ENCODE measurements around the gene INHBE. TPM values are rescaled to one million over a fixed set of nuclear protein-coding genes. Genes with fewer than 3 reads are reported as not detected.

The INHBE gene
- total RNA-seq, 2 donors from 2014 or later, result 0.18 to 0.23 TPM

- Mint-ChIP-seq H3K27ac (peak overlapping the region in 1 of 2 donors; percentile 0), H3K9me3 (no peaks in the 10 kb centered on the region), H3K36me3 (no peaks in the 10 kb centered on the region)
- no peak for ATAC-seq
- DNase-seq (ENCODE audit: low spot score in 2 of 2), result no peak
Observed at GRCh38 chr12:57455374-57456144, 452 bp downstream of the INHBE start.

GRCh38 chr12:57456145-57456700, 1.1 kb downstream of the INHBE start:
- Mint-ChIP-seq H3K27ac (peak overlapping the region in 1 of 2 donors; percentile 0), H3K36me3 (no peaks in the 10 kb centered on the region), H3K9me3 (no peaks in the 10 kb centered on the region)
- DNase-seq (ENCODE audit: low spot score in 2 of 2), result peak in 1 of 2 donors; percentile 62
- peak in 1 of 2 donors; percentile 34 for ATAC-seq

- ATAC-seq, result no peak
Observed at GRCh38 chr12:57456737-57457490, 1.8 kb downstream of the INHBE start.

GRCh38 chr12:57458665-57459054, 3.6 kb downstream of the INHBE start:
- Mint-ChIP-seq H3K36me3 (peaks cover 0 to 4% of the 10 kb centered on the region in 2 donors), H3K27ac (peak overlapping the region; percentile 89 to 95), H3K9me3 (no peaks in the 10 kb centered on the region)
- ATAC-seq (no peak), DNase-seq (ENCODE audit: low spot score in 2 of 2) (no peak)

More at GRCh38 chr12:57456737-57457490, 1.8 kb downstream of the INHBE start:
- no peak overlapping the region for H3K27ac Mint-ChIP-seq
- no peaks in the 10 kb centered on the region for H3K9me3 Mint-ChIP-seq
- no peaks in the 10 kb centered on the region for H3K36me3 Mint-ChIP-seq
- DNase-seq (ENCODE audit: low spot score in 2 of 2), result no peak

GRCh38 chr12:57459055-57459749, 4.1 kb downstream of the INHBE start:
- Mint-ChIP-seq H3K36me3 (peaks cover 0 to 4% of the 10 kb centered on the region in 2 donors), H3K27ac (peak overlapping the region; percentile 89 to 95), H3K9me3 (no peaks in the 10 kb centered on the region)
- DNase-seq (ENCODE audit: low spot score in 2 of 2) (peak; percentile 91 to 96), ATAC-seq (peak; percentile 76 to 78)

GRCh38 chr12:57459750-57460467, 4.8 kb downstream of the INHBE start, which contains the start of gene GLI1:
TSS of gene GLI1 (plus strand) at chr12:57459785. CDS start at chr12:57463692, 3,907 bp downstream.
- Mint-ChIP-seq H3K27ac (peak within 1 kb of the TSS; percentile 89 to 95), H3K9me3 (no peaks in the 10 kb centered on the region), H3K36me3 (peaks cover 0 to 4% of the 10 kb centered on the region in 2 donors)
- ATAC-seq, result peak in 1 of 2 donors; percentile 34
- DNase-seq (ENCODE audit: low spot score in 2 of 2), result no peak

GRCh38 chr12:57460468-57460784, 5.3 kb downstream of the INHBE start:
- no peak for ATAC-seq
- Mint-ChIP-seq H3K36me3 (peaks cover 0 to 4% of the 10 kb centered on the region in 2 donors), H3K9me3 (no peaks in the 10 kb centered on the region), H3K27ac (no peak overlapping the region)
- peak in 1 of 2 donors; percentile 26 for DNase-seq (ENCODE audit: low spot score in 2 of 2)

GRCh38 chr12:57460841-57461275, 5.8 kb downstream of the INHBE start:
- no peak for ATAC-seq
- peaks cover 0 to 4% of the 10 kb centered on the region in 2 donors for H3K36me3 Mint-ChIP-seq
- H3K9me3 Mint-ChIP-seq, result no peaks in the 10 kb centered on the region
- DNase-seq (ENCODE audit: low spot score in 2 of 2), result peak in 1 of 2 donors; percentile 16
- H3K27ac Mint-ChIP-seq, result no peak overlapping the region

- ATAC-seq (no peak), DNase-seq (ENCODE audit: low spot score in 2 of 2) (peak in 1 of 2 donors; percentile 19)
- H3K27ac Mint-ChIP-seq, result peak overlapping the region; percentile 55 to 72
- peaks cover 0 to 4% of the 10 kb centered on the region in 2 donors for H3K36me3 Mint-ChIP-seq
- H3K9me3 Mint-ChIP-seq, result no peaks in the 10 kb centered on the region
Observed at GRCh38 chr12:57461276-57461916, 6.3 kb downstream of the INHBE start.

GRCh38 chr12:57461917-57462250, 6.8 kb downstream of the INHBE start:
- ATAC-seq, result no peak
- Mint-ChIP-seq H3K36me3 (peaks cover 0 to 4% of the 10 kb centered on the region in 2 donors), H3K27ac (peak overlapping the region; percentile 55 to 72), H3K9me3 (no peaks in the 10 kb centered on the region)
- DNase-seq (ENCODE audit: low spot score in 2 of 2), result peak in 1 of 2 donors; percentile 24

- no peaks in the 10 kb centered on the region for H3K9me3 Mint-ChIP-seq
- H3K36me3 Mint-ChIP-seq, result peaks cover 0 to 4% of the 10 kb centered on the region in 2 donors
- ATAC-seq (peak; percentile 81 to 82), DNase-seq (ENCODE audit: low spot score in 2 of 2) (peak; percentile 89 to 94)
- peak overlapping the region; percentile 44 to 55 for H3K27ac Mint-ChIP-seq
Observed at GRCh38 chr12:57462251-57462911, 7.3 kb downstream of the INHBE start.

- no peak for DNase-seq (ENCODE audit: low spot score in 2 of 2)
- no peak for ATAC-seq
- peak overlapping the region in 1 of 2 donors; percentile 55 for H3K27ac Mint-ChIP-seq
- no peaks in the 10 kb centered on the region for H3K9me3 Mint-ChIP-seq
- H3K36me3 Mint-ChIP-seq, result peaks cover 0 to 4% of the 10 kb centered on the region in 2 donors
Observed at GRCh38 chr12:57462912-57463253, 7.8 kb downstream of the INHBE start.

GRCh38 chr12:57464569-57464968, 9.5 kb downstream of the INHBE start:
- Mint-ChIP-seq H3K27ac (no peak overlapping the region), H3K36me3 (peaks cover 0 to 4% of the 10 kb centered on the region in 2 donors), H3K9me3 (no peaks in the 10 kb centered on the region)
- no peak for DNase-seq (ENCODE audit: low spot score in 2 of 2)
- ATAC-seq, result no peak

GRCh38 chr12:57465030-57465746, 10.1 kb downstream of the INHBE start:
- ATAC-seq (no peak), DNase-seq (ENCODE audit: low spot score in 2 of 2) (no peak)
- Mint-ChIP-seq H3K36me3 (peaks cover 0 to 4% of the 10 kb centered on the region in 2 donors), H3K9me3 (no peaks in the 10 kb centered on the region), H3K27ac (peak overlapping the region; percentile 7 to 22)
